A549 (cell line): ENCODE data around the gene AXL. TPM values are rescaled to one million over a fixed set of nuclear protein-coding genes. Genes with fewer than 3 reads are reported as not detected.

Experiments used
- ATAC-seq, 2 experiments: fragments of 200-7000 bp in 1 of 2; fragments of >200 bp in 1 of 2; cut with Nextera tagmentation in 1 of 2; cut with Tn5 transposase in 1 of 2; 3 replicates each; pipeline versions ENCODE4 v1.8.0 to v1.9.1; 2018 to 2020; ENCODE audit warnings: mild to moderate bottlenecking in 1 of 2, moderate library complexity in 1 of 2
- CTCF ChIA-PET: fragments of 300-600 bp; sonication (Branson Sonifier 250); formaldehyde crosslinking; extraction: SDS; loops from one replicate; lab custom pipeline; 2021; ENCODE audit warnings: antibody characterized with exemption, inconsistent platforms; lab: Yijun Ruan, JAX
- POLR2A ChIA-PET: fragments of 350-600 bp; formaldehyde crosslinking; extraction: SDS; loops from one replicate; lab custom pipeline; 2021; ENCODE audit warnings: antibody characterized with exemption, inconsistent platforms; lab: Yijun Ruan, JAX
- DNase-seq, 2 experiments: peaks; one replicate each; pipeline versions ENCODE4 v3.0.0 to v3.0.0-alpha.2; 2011 to 2016; ENCODE audit warnings: low read depth in 1 of 2, low spot score in 1 of 2
- FAIRE-seq: peaks from 2 replicates; lab custom pipeline; 2011; peaks lifted over from hg19 to GRCh38; lab: Jason Lieb, UNC
- H3K27ac ChIP-seq, 2 experiments: fragments of >200 bp; sonication (Bioruptor Twin); formaldehyde crosslinking; 3 replicates each; pipeline ENCODE4 v1.5.1; 2016 to 2017
- H3K4me1 ChIP-seq: fragments of >200 bp; sonication (Bioruptor Twin); formaldehyde crosslinking; 3 replicates; pipeline ENCODE4 v1.6.1; 2016
- H3K4me2 ChIP-seq: fragments of >200 bp; sonication (Bioruptor Twin); formaldehyde crosslinking; 3 replicates; pipeline ENCODE4 v1.6.1; 2016
- H3K4me3 ChIP-seq: fragments of >200 bp; sonication (Bioruptor Twin); formaldehyde crosslinking; 3 replicates; pipeline ENCODE4 v1.5.1; 2016
- H3K9me3 ChIP-seq: fragments of >200 bp; sonication (Bioruptor Twin); formaldehyde crosslinking; 3 replicates; pipeline ENCODE4 v1.6.1; 2016
- CEBPB ChIP-seq, 2 experiments: fragments of >200 bp in 1 of 2; sonication (Bioruptor Twin) in 1 of 2; formaldehyde crosslinking in 1 of 2; IDR thresholded peaks; 2 replicates each; pipeline ENCODE4 v1.6.1; 2012 to 2016
- CHD4 ChIP-seq: fragments of 200-600 bp; sonication (generic); IDR thresholded peaks from 2 replicates; pipeline ENCODE4 v1.6.1; 2016; ENCODE audit warnings: antibody characterized with exemption, mild to moderate bottlenecking, borderline replicate concordance
- EHF ChIP-seq: fragments of 250-450 bp; sonication (Bioruptor Pico); IDR thresholded peaks from 2 replicates; pipeline ENCODE4 v1.5.0; 2020; ENCODE audit warnings: mild to moderate bottlenecking
- ELK1 ChIP-seq: fragments of 150-350 bp; IDR thresholded peaks from 2 replicates; pipeline ENCODE4 v1.6.1; 2014; ENCODE audit warnings: low read depth, mild to moderate bottlenecking, low read length
- HDAC2 ChIP-seq: fragments of 200-600 bp; sonication (generic); IDR thresholded peaks from 2 replicates; pipeline ENCODE4 v1.6.1; 2016
- NFE2L2 ChIP-seq: fragments of 150-350 bp; conservative IDR thresholded peaks from 2 replicates; pipeline ENCODE4 v1.6.1; 2014; ENCODE audit warnings: low read length
- NR3C1 ChIP-seq: fragments of >200 bp; sonication (Bioruptor Twin); formaldehyde crosslinking; IDR thresholded peaks from 3 replicates; pipeline ENCODE4 v1.6.1; 2017
- RARB ChIP-seq: fragments of 250-450 bp; sonication (Bioruptor Pico); IDR thresholded peaks from 2 replicates; pipeline ENCODE4 v1.8.0; 2021; ENCODE audit warnings: mild to moderate bottlenecking, moderate library complexity
- RCOR1 ChIP-seq: fragments of 150-350 bp; IDR thresholded peaks from 2 replicates; pipeline ENCODE4 v1.6.1; 2014; ENCODE audit warnings: antibody characterized with exemption, low read length, low read depth
- REST ChIP-seq: fragments of 200-600 bp; sonication (generic); IDR thresholded peaks from 2 replicates; pipeline ENCODE4 v1.6.1; 2016; ENCODE audit warnings: antibody characterized with exemption, mild to moderate bottlenecking, moderate library complexity
- RNF2 ChIP-seq: fragments of 200-600 bp; sonication (generic); IDR thresholded peaks from 2 replicates; pipeline ENCODE4 v1.6.1; 2016; ENCODE audit warnings: low read depth, mild to moderate bottlenecking, antibody characterized with exemption, moderate library complexity, borderline replicate concordance
- SMC3 ChIP-seq: fragments of >200 bp; sonication (Bioruptor Twin); formaldehyde crosslinking; IDR thresholded peaks from 3 replicates; pipeline ENCODE4 v1.6.1; 2018; ENCODE audit warnings: inconsistent platforms
- TFCP2L1 ChIP-seq: fragments of 250-450 bp; sonication (Bioruptor Pico); IDR thresholded peaks from 2 replicates; pipeline ENCODE4 v1.5.0; 2021; ENCODE audit warnings: mild to moderate bottlenecking
- ZFP36 ChIP-seq: fragments of 450-650 bp; IDR thresholded peaks from 2 replicates; pipeline ENCODE4 v1.6.1; 2014; ENCODE audit warnings: borderline replicate concordance; ENCODE audit not compliant: partially characterized antibody
- WGBS: methylation state at CpG from one replicate; pipeline ENCODE4 v1.1.6; 2017; ENCODE audit errors: missing lambda C conversion rate; 5-methylcytosine and 5-hydroxymethylcytosine counted together
- polyA plus RNA-seq, 4 experiments: library from polyadenylated mRNA; depleted of rRNA in 3 of 4; stranded (reverse); fragments of >200 nt; fragmentation: RNase III in 1 of 4; extraction: RNeasy Plus Mini Kit Qiagen cat#74134 plus additional on column Dnase treatment in 1 of 4; gene quantifications; 2 replicates in 3 of 4; 3 replicates in 1 of 4; pipeline ENCODE4 v1.2.3, GENCODE V29; 2011 to 2017
- TF ChIP-seq, protein P1 (sequence below): IDR thresholded peaks from 2 replicates; pipeline ENCODE4 v1.6.1; 2012; ENCODE audit warnings: low read depth, borderline replicate concordance
- TF ChIP-seq, protein P2 (sequence below): fragments of >200 bp; sonication (Bioruptor Twin); formaldehyde crosslinking; IDR thresholded peaks from 2 replicates; pipeline ENCODE4 v1.6.1; 2016
- TF ChIP-seq, protein P3 (sequence below): fragments of 250-450 bp; sonication (Bioruptor Pico); IDR thresholded peaks from 2 replicates; pipeline ENCODE4 v1.5.0; 2021; ENCODE audit warnings: mild to moderate bottlenecking, moderate library complexity, borderline replicate concordance

Gene AXL
- polyA plus RNA-seq, 2 of the 4 experiments (the other 2 are of a cell fraction), result 45.4 to 60.1 TPM

- TF ChIP-seq REST (no peak), NR3C1 (no peak), RCOR1 (no peak), RARB (CRISPR knock-in tag) (no peak)
- TF ChIP-seq, protein P1, sequence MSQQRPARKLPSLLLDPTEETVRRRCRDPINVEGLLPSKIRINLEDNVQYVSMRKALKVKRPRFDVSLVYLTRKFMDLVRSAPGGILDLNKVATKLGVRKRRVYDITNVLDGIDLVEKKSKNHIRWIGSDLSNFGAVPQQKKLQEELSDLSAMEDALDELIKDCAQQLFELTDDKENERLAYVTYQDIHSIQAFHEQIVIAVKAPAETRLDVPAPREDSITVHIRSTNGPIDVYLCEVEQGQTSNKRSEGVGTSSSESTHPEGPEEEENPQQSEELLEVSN, result no peak
- TF ChIP-seq, protein P2, sequence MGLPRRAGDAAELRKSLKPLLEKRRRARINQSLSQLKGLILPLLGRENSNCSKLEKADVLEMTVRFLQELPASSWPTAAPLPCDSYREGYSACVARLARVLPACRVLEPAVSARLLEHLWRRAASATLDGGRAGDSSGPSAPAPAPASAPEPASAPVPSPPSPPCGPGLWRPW, result no peak
- no peak for ATAC-seq
- no peak for FAIRE-seq
- Histone ChIP-seq H3K9me3 (no peaks in the 10 kb centered on the region), H3K4me1 (peaks cover 33% of the 10 kb centered on the region), H3K4me2 (peak overlapping the region; percentile 78), H3K4me3 (peak overlapping the region; percentile 55; the same call in 2 of the 3 replicates), H3K27ac (peak overlapping the region; percentile 66 to 87; a peak in 5 of 6 replicates)
- 71% methylated on average over 6 of the region's 6 CpGs for WGBS
- ChIA-PET CTCF (interaction anchor here (0.6 to 29.8 kb wide), 9 partner anchors 9 to 147 kb away, joined by 3 to 1023 read pairs (median 4); partner anchors contain the start of genes AXL and HNRNPUL1), POLR2A (interaction anchor here (1.0 to 2.7 kb wide), 2 partner anchors 12 to 69 kb away, joined by 9 to 12 read pairs; no protein-coding TSS in a partner anchor)
- no peak for DNase-seq
Measured at GRCh38 chr19:41194157-41194552, 24.9 kb upstream of the AXL start.

- CTCF ChIA-PET, result interaction anchor here (0.6 to 29.8 kb wide), 7 partner anchors 10 to 846 kb away, joined by 3 to 1023 read pairs (median 5); partner anchors contain the start of gene HNRNPUL1
- TF ChIP-seq, protein P3, sequence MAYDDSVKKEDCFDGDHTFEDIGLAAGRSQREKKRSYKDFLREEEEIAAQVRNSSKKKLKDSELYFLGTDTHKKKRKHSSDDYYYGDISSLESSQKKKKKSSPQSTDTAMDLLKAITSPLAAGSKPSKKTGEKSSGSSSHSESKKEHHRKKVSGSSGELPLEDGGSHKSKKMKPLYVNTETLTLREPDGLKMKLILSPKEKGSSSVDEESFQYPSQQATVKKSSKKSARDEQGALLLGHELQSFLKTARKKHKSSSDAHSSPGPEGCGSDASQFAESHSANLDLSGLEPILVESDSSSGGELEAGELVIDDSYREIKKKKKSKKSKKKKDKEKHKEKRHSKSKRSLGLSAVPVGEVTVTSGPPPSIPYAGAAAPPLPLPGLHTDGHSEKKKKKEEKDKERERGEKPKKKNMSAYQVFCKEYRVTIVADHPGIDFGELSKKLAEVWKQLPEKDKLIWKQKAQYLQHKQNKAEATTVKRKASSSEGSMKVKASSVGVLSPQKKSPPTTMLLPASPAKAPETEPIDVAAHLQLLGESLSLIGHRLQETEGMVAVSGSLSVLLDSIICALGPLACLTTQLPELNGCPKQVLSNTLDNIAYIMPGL (CRISPR knock-in tag), result no peak
- no peak for TF ChIP-seq NR3C1
- no peak for TF ChIP-seq CEBPB (IDR thresholded peaks at IDR 0.05)
- peak; percentile 63 for TF ChIP-seq ZFP36
- Histone ChIP-seq H3K4me3 (no peak overlapping the region), H3K9me3 (no peaks in the 10 kb centered on the region), H3K4me2 (no peak overlapping the region), H3K4me1 (peaks cover 21% of the 10 kb centered on the region), H3K27ac (peak overlapping the region in 1 of 2 experiments; percentile 27; a peak in 1 of 6 replicates)
- peak; percentile 94 for FAIRE-seq
- DNase-seq, result no peak
- WGBS, result 78% methylated on average over 10 of the region's 10 CpGs
- POLR2A ChIA-PET, result no interaction called here
- ATAC-seq, result no peak
Measured at GRCh38 chr19:41195675-41196497, 23.1 kb upstream of the AXL start.

DNA sequence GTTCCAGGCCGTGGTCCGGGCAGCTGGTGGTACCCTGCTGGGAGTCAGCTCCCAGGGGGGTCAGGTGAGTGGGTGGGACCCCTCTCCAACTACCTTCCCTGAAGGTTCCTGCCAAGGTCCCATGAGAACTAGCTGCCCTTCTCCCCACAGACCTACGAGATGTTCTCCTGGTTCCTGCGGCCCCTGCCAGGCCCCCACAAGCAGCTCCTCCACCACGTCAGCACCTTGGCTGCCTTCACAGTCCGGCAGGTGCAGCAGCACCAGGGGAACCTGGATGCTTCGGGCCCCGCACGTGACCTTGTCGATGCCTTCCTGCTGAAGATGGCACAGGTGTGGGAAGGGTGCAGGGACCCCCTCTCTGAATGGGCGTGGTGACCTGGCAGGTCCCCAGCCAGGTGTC is 20.5 kb upstream of the AXL start:
- 90% methylated on average over 11 of the region's 11 CpGs for WGBS
- Histone ChIP-seq H3K4me3 (no peak overlapping the region), H3K9me3 (no peaks in the 10 kb centered on the region)
- no peak for FAIRE-seq
- POLR2A ChIA-PET, result no interaction called here
- TF ChIP-seq SMC3, result no peak
- no peak for TF ChIP-seq TFCP2L1
- TF ChIP-seq ELK1, result no peak
- no peak for TF ChIP-seq NFE2L2
- no peak for TF ChIP-seq CHD4
- TF ChIP-seq RNF2, result no peak
- no peak for TF ChIP-seq EHF
- TF ChIP-seq HDAC2, result no peak
- TF ChIP-seq, all 56 proteins: peak for 0
- H3K27ac ChIP-seq, result no peak overlapping the region
- ATAC-seq (no peak), DNase-seq (no peak)
- CTCF ChIA-PET, result interaction anchor here (0.7 to 29.8 kb wide), 5 partner anchors 54 to 471 kb away, joined by 3 to 1023 read pairs (median 4); partner anchors contain the start of gene HNRNPUL1
- H3K4me2 ChIP-seq, result no peak overlapping the region
- H3K4me1 ChIP-seq, result peaks cover 8% of the 10 kb centered on the region
